K562 (cell line): ENCODE data around the gene CALHM1. TPM values are rescaled to one million over a fixed set of nuclear protein-coding genes. Genes with fewer than 3 reads are reported as not detected.

Experiments used
- ATAC-seq: fragments of 200-7000 bp; cut with Tn5 transposase; 3 replicates; pipeline ENCODE4 v1.9.1; 2020; ENCODE audit warnings: moderate library complexity
- BruUV-seq: library from RNA; stranded (reverse); fragments of 400-500 nt; replicated peaks from 2 replicates; lab custom pipeline; 2021; lab: Mats Ljungman, UMichigan
- CTCF ChIA-PET: fragments of 300-600 bp; formaldehyde crosslinking; extraction: SDS; loops from one replicate; lab custom pipeline; 2021; ENCODE audit warnings: low intra/inter-chr PET ratio; lab: Yijun Ruan, JAX
- POLR2A ChIA-PET: fragments of 300-600, 350-650 bp; sonication (Branson Sonifier 250); formaldehyde crosslinking; extraction: SDS; loops from one replicate; lab custom pipeline; 2021; ENCODE audit warnings: antibody characterized with exemption, inconsistent platforms; lab: Yijun Ruan, JAX
- DNase-seq, 4 experiments: peaks; one replicate each; pipeline versions ENCODE4 v3.0.0 to v3.0.0-alpha.2; 2011 to 2018; ENCODE audit warnings: low spot score in 3 of 4, mixed read lengths in 3 of 4; ENCODE audit errors: extremely low read depth in 1 of 4
- FAIRE-seq: peaks from 2 replicates; lab custom pipeline; 2011; peaks lifted over from hg19 to GRCh38; lab: Jason Lieb, UNC
- H2AFZ ChIP-seq: 2 replicates; pipeline ENCODE4 v1.6.0; 2011; ENCODE audit warnings: low read depth, low read length, control low read depth, inconsistent platforms
- H3K27ac ChIP-seq: fragments of 200-600 bp; 3 replicates; pipeline ENCODE4 v1.8.0; 2011; ENCODE audit warnings: low read depth, mild to moderate bottlenecking, control low read depth, inconsistent platforms, low read length, moderate library complexity, mixed read lengths; ENCODE audit errors: extremely low read depth
- H3K27me3 ChIP-seq, 2 experiments: fragments of 300-600 bp in 1 of 2; 2 replicates in 1 of 2; 3 replicates in 1 of 2; pipeline versions ENCODE4 v1.6.0 to v1.8.0; 2011; ENCODE audit warnings: inconsistent platforms in 2 of 2, low read length in 2 of 2, mild to moderate bottlenecking in 1 of 2, mixed read lengths in 1 of 2, moderate library complexity in 1 of 2; ENCODE audit not compliant: control insufficient read depth in 2 of 2, insufficient read depth in 2 of 2
- H3K36me3 ChIP-seq: fragments of 300-600 bp; 3 replicates; pipeline ENCODE4 v1.8.0; 2011; ENCODE audit warnings: mild to moderate bottlenecking, low read length, inconsistent platforms; ENCODE audit not compliant: control insufficient read depth, insufficient read depth
- H3K4me1 ChIP-seq, 2 experiments: fragments of 200-600 bp in 1 of 2; replicated peaks in 1 of 2; 2 replicates in 1 of 2; 3 replicates in 1 of 2; pipeline versions ENCODE4 v1.5.1 to v1.8.0; 2011; ENCODE audit warnings: inconsistent platforms in 2 of 2, low read length in 2 of 2, mild to moderate bottlenecking in 1 of 2, mixed read lengths in 1 of 2, moderate library complexity in 1 of 2; ENCODE audit not compliant: control insufficient read depth in 2 of 2, insufficient read depth in 2 of 2
- H3K4me2 ChIP-seq: 2 replicates; pipeline ENCODE4 v1.6.1; 2011; ENCODE audit warnings: low read length, control low read depth, inconsistent platforms, mixed read lengths; ENCODE audit not compliant: insufficient read depth
- H3K4me3 ChIP-seq: fragments of 200-600 bp; sonication (generic), shearing (Covaris generic); 2 replicates; pipeline ENCODE4 v1.5.1; 2016; ENCODE audit warnings: control low read depth, inconsistent platforms
- H3K79me2 ChIP-seq: fragments of 200-600 bp; 3 replicates; pipeline ENCODE4 v1.8.0; 2011; ENCODE audit warnings: low read length, inconsistent platforms; ENCODE audit not compliant: control insufficient read depth, insufficient read depth
- H3K9ac ChIP-seq, 2 experiments: 2 replicates each; pipeline versions ENCODE4 v1.6.0 to v1.6.1; 2011; ENCODE audit warnings: low read depth in 2 of 2, low read length in 2 of 2, control low read depth in 1 of 2, inconsistent platforms in 1 of 2, mild to moderate bottlenecking in 1 of 2, mixed read lengths in 1 of 2; ENCODE audit not compliant: insufficient read depth in 1 of 2
- H3K9me1 ChIP-seq: one replicate; pipeline ENCODE4 v1.6.0; 2011; ENCODE audit warnings: inconsistent platforms, mild to moderate bottlenecking, low read length, moderate library complexity; ENCODE audit not compliant: control insufficient read depth, insufficient read depth
- H3K9me3 ChIP-seq: replicated peaks from 2 replicates; pipeline ENCODE4 v1.5.1; 2011; ENCODE audit warnings: low read depth, low read length, inconsistent platforms; ENCODE audit not compliant: control insufficient read depth, insufficient read depth
- H4K20me1 ChIP-seq: replicated peaks from 2 replicates; pipeline ENCODE4 v1.6.1; 2011; ENCODE audit warnings: low read length, inconsistent platforms, mixed read lengths; ENCODE audit not compliant: control insufficient read depth, insufficient read depth
- GATA2 ChIP-seq: sonication (generic); formaldehyde crosslinking; IDR thresholded peaks from 2 replicates; pipeline ENCODE4 v1.4.0; 2020; ENCODE audit warnings: mild to moderate bottlenecking, missing genetic modification reagents
- HMG20A ChIP-seq: fragments of 450-650 bp; formaldehyde crosslinking; conservative IDR thresholded peaks from 2 replicates; pipeline ENCODE4 v1.4.0; 2020; ENCODE audit warnings: mild to moderate bottlenecking, mixed read lengths
- KDM1A ChIP-seq, 2 experiments: fragments of 450-650 bp; IDR thresholded peaks; 2 replicates each; pipeline ENCODE4 v1.6.1; 2016; ENCODE audit warnings: mild to moderate bottlenecking in 2 of 2
- MTA3 ChIP-seq: fragments of 450-650 bp; formaldehyde crosslinking; IDR thresholded peaks from 2 replicates; pipeline ENCODE4 v1.6.1; 2017; ENCODE audit warnings: mild to moderate bottlenecking, borderline replicate concordance
- NFYB ChIP-seq: IDR thresholded peaks from 2 replicates; pipeline ENCODE4 v1.6.1; 2011; ENCODE audit warnings: mild to moderate bottlenecking, moderate library complexity; ENCODE audit not compliant: insufficient read length; ENCODE audit errors: extremely low read depth
- RFX1 ChIP-seq: fragments of 450-650 bp; IDR thresholded peaks from 2 replicates; pipeline ENCODE4 v1.6.1; 2016; ENCODE audit warnings: mild to moderate bottlenecking, moderate library complexity
- SUPT5H ChIP-seq: fragments of 450-650 bp; IDR thresholded peaks from 2 replicates; pipeline ENCODE4 v1.6.1; 2016
- TBP ChIP-seq: optimal IDR thresholded peaks from 2 replicates; pipeline ENCODE3; 2011; ENCODE audit warnings: low read depth, low read length, improper control_type of control experiment
- WGBS: fragments of 100-300 bp; shearing (Covaris generic); methylation state at CpG from one replicate; pipeline ENCODE4 v1.1.6; 2016; ENCODE audit warnings: low coverage, mixed read lengths; ENCODE audit not compliant: insufficient coverage; ENCODE audit errors: missing lambda C conversion rate; 5-methylcytosine and 5-hydroxymethylcytosine counted together
- in situ Hi-C: fragments of 300-500 bp; cut with MboI; formaldehyde crosslinking; loops from 4 replicates; pipeline ENCODE4 v1.15.0; 2018; ENCODE audit warnings: inconsistent platforms, mixed read lengths
- intact Hi-C: fragments of 100-400 bp; cut with micrococcal nuclease; formaldehyde crosslinking; loops from 2 replicates; pipeline ENCODE4 v1.14.2; 2022
- polyA plus RNA-seq, 8 experiments: library from polyadenylated mRNA; depleted of rRNA in 4 of 8; stranded (reverse) in 5 of 8; unstranded in 3 of 8; fragments of >200 nt; fragmentation: Nextera tagmentation in 2 of 8; fragmentation: Illumina TruSeq in 1 of 8; extraction: Ambion mirVana in 2 of 8; extraction: Trizol in 1 of 8; gene quantifications; 2 replicates each; pipeline versions ENCODE4 v1.2.1 to v1.2.3, GENCODE V29; 2011 to 2014; ENCODE audit warnings: inconsistent platforms in 1 of 8, missing spikeins in 1 of 8
- total RNA-seq, 7 experiments: library from RNA; depleted of rRNA in 6 of 7; stranded (reverse); fragments of >200 nt in 6 of 7; fragmentation: Illumina TruSeq in 2 of 7; extraction: Trizol in 2 of 7; gene quantifications; 2 replicates each; pipeline versions ENCODE4 v1.2.1 to v1.2.3, GENCODE V29; 2011 to 2021; ENCODE audit warnings: low replicate concordance in 1 of 7
- TF ChIP-seq, protein P1 (sequence below): fragments of 250-450 bp; sonication (Bioruptor Pico); IDR thresholded peaks from 2 replicates; pipeline ENCODE4 v1.4.0; 2020; ENCODE audit warnings: mild to moderate bottlenecking, moderate library complexity
- TF ChIP-seq, protein P2 (sequence below): sonication (generic); formaldehyde crosslinking; IDR thresholded peaks from 2 replicates; pipeline ENCODE4 v1.9.0; 2022; ENCODE audit warnings: mild to moderate bottlenecking, missing genetic modification reagents
- TF ChIP-seq, protein P3 (sequence below): fragments of 450-650 bp; formaldehyde crosslinking; IDR thresholded peaks from 2 replicates; pipeline ENCODE4 v1.4.0; 2020; ENCODE audit warnings: mild to moderate bottlenecking, moderate library complexity

CALHM1 gene
- total and polyA plus RNA-seq, 9 of the 15 experiments (the other 6 are each of a cell fraction or from before 2014, with no cell fraction given): 0.03 TPM; not detected in 8

DNA sequence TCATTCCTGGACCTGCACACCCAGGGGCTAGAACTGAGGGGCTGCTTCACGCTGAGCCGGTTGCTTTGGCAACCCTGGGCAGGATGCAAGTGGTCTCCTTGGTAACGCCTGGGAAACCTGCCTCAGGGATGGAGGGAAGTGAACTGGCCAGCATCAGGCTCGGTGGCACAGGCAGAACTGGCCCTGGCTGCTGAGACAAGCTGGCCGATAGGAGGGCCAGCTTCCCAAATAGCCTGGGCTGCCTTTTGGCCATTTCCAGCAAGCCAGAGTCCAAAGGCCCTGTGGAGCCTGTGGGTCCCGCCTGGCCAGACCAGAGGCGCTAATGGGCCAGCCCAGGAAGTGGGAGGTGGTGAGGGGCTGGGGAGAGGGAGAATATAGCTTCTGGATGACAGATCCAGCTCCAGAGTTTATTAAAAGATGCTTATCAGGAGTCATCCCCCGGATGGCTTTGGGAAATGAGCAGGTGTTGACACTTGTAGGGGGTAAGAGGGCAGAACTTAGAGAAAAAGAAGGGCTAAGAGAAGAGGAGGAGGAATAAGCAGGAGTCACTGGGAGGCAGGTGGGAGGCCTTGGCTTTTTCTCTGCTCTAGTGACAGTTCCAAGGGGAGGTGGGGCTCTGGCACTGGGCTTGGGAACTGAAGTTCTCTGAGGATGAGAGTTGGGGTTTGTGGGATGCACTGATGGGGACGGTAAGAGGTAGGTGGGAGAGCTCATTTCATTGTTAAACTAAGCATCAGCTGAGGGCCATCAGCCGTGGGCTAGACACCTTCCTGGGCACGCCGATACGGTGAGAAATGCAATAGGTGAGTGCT lies 44.4 kb upstream of the CALHM1 start:
- Histone ChIP-seq H3K9me3 (no peaks in the 10 kb centered on the region), H4K20me1 (no peaks in the 10 kb centered on the region), H3K79me2 (no peaks in the 10 kb centered on the region), H3K4me3 (no peak overlapping the region), H3K9ac (no peak overlapping the region), H3K4me2 (no peak overlapping the region), H3K27me3 (peaks cover 10 to 39% of the 10 kb centered on the region in 2 experiments; a peak in 3 of 5 replicates), H3K27ac (no peak overlapping the region), H3K4me1 (peaks cover 0 to 10% of the 10 kb centered on the region in 2 experiments; a peak in 4 of 5 replicates), H3K9me1 (no peaks in the 10 kb centered on the region), H3K36me3 (no peaks in the 10 kb centered on the region), H2AFZ (no peak overlapping the region)
- TF ChIP-seq HMG20A (no peak), RFX1 (peak; percentile 56)
- no peak for DNase-seq
- 25% methylated on average over 10 of the region's 13 CpGs for WGBS
- in situ Hi-C loops: no loop called here
- no peak for FAIRE-seq
- ChIA-PET CTCF (no interaction called here), POLR2A (interaction anchor here (0.8 kb wide), 1 partner anchor 37 kb away, joined by 3 read pairs; no protein-coding TSS in a partner anchor)
- no TSS peak for BruUV-seq
- no peak for ATAC-seq
- intact Hi-C loops: loop anchor here (5.0 kb wide), 1 partner anchor 39 kb away; no protein-coding TSS in a partner anchor

DNA sequence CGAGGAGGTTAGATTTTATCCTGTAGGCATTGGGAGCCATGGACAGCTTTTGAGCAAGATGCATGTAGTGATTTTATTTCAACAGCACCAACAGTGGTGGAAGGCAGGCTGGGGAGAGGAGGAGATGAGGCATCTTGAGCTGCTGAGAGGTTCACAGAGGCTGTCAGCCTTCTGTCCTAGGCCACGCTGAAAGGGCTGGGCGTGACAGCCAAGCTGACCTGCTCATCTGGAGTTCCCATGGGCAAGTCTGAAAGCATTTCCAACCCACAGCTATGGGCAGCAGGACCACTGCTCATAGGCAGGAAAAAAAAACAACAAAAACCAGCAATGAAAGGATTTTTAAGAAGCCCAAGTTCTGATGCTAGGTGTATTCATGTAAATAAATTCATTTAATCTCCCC lies 42.5 kb upstream of the CALHM1 start:
- CTCF ChIA-PET: no interaction called here
- TF ChIP-seq, protein P1, sequence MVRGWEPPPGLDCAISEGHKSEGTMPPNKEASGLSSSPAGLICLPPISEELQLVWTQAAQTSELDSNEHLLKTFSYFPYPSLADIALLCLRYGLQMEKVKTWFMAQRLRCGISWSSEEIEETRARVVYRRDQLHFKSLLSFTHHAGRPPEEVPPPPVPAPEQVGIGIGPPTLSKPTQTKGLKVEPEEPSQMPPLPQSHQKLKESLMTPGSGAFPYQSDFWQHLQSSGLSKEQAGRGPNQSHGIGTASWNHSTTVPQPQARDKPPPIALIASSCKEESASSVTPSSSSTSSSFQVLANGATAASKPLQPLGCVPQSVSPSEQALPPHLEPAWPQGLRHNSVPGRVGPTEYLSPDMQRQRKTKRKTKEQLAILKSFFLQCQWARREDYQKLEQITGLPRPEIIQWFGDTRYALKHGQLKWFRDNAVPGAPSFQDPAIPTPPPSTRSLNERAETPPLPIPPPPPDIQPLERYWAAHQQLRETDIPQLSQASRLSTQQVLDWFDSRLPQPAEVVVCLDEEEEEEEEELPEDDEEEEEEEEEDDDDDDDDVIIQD (CRISPR knock-in tag): no peak
- TF ChIP-seq SUPT5H (no peak), GATA2 (no peak), TBP (no peak), MTA3 (no peak), NFYB (no peak), KDM1A (IDR thresholded peaks at IDR 0.05) (no peak)
- TF ChIP-seq, protein P2, sequence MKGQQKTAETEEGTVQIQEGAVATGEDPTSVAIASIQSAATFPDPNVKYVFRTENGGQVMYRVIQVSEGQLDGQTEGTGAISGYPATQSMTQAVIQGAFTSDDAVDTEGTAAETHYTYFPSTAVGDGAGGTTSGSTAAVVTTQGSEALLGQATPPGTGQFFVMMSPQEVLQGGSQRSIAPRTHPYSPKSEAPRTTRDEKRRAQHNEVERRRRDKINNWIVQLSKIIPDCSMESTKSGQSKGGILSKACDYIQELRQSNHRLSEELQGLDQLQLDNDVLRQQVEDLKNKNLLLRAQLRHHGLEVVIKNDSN: no peak
- TF ChIP-seq, protein P3, sequence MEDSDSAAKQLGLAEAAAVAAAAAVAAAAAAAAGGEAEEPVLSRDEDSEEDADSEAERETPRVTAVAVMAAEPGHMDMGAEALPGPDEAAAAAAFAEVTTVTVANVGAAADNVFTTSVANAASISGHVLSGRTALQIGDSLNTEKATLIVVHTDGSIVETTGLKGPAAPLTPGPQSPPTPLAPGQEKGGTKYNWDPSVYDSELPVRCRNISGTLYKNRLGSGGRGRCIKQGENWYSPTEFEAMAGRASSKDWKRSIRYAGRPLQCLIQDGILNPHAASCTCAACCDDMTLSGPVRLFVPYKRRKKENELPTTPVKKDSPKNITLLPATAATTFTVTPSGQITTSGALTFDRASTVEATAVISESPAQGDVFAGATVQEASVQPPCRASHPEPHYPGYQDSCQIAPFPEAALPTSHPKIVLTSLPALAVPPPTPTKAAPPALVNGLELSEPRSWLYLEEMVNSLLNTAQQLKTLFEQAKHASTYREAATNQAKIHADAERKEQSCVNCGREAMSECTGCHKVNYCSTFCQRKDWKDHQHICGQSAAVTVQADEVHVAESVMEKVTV (CRISPR knock-in tag): no peak

More for the DNA sequence above, 42.5 kb upstream of the CALHM1 start:
- H3K4me3 ChIP-seq: no peak overlapping the region
- in situ Hi-C loops: no loop called here
- no peaks in the 10 kb centered on the region for H3K9me3 ChIP-seq
- no peak for ATAC-seq
- no peak for FAIRE-seq
- BruUV-seq: no TSS peak
- H3K27ac ChIP-seq: no peak overlapping the region
- 0% methylated on average over 2 of the region's 3 CpGs for whole genome bisulfite sequencing
- intact Hi-C loops: loop anchor here (5.0 kb wide), 1 partner anchor 41 kb away; no protein-coding TSS in a partner anchor
- no peaks in the 10 kb centered on the region for H3K9me1 ChIP-seq
- POLR2A ChIA-PET: no interaction called here
- H2AFZ ChIP-seq: no peak overlapping the region
- no peaks in the 10 kb centered on the region for H3K36me3 ChIP-seq
- no peaks in the 10 kb centered on the region for H3K79me2 ChIP-seq
- no peaks in the 10 kb centered on the region for H4K20me1 ChIP-seq
- no peak overlapping the region for H3K4me2 ChIP-seq
- peaks cover 0 to 10% of the 10 kb centered on the region in 2 experiments; a peak in 4 of 5 replicates for H3K4me1 ChIP-seq
- DNase-seq: no peak
- no peak overlapping the region for H3K9ac ChIP-seq
- peaks cover 13 to 31% of the 10 kb centered on the region in 2 experiments; a peak in 3 of 5 replicates for H3K27me3 ChIP-seq
